CD4-positive, alpha-beta T cell treated with Interleukin-4 for 1 hour (primary cell): ENCODE data around the gene INSC.

Experiments
- DNase-seq, 2 donors: peaks; one replicate each; pipeline ENCODE4 v3.0.0-alpha.2; 2020 to 2022

The INSC gene

DNA sequence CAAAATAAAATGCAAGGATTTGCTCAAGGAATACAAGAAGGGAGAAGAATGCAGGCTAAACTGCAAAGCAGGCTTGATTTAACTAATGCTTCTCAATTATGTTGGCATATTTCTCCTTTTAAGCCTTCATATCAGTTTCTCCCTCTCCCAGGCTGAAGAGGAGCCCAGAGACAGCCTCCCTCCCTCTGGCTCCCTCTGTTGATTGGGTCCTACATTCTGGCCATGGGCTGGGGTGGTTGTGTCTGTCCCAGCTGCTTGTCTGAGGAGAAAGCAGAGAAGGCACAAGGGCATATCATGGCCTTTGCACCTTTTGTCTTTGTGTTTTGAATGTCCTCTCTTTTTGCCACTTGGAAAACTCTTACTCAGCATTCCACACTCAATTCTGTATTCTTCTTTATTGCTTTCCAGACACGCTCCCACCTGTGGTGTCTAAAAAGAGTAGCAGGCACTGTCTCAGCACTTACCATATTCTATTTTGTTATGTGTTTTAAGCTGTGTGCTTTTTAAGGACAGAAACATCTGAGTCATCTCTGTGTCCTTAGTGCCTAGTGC is 77.4 kb downstream of the INSC start:
- no peak for DNase-seq

DNA sequence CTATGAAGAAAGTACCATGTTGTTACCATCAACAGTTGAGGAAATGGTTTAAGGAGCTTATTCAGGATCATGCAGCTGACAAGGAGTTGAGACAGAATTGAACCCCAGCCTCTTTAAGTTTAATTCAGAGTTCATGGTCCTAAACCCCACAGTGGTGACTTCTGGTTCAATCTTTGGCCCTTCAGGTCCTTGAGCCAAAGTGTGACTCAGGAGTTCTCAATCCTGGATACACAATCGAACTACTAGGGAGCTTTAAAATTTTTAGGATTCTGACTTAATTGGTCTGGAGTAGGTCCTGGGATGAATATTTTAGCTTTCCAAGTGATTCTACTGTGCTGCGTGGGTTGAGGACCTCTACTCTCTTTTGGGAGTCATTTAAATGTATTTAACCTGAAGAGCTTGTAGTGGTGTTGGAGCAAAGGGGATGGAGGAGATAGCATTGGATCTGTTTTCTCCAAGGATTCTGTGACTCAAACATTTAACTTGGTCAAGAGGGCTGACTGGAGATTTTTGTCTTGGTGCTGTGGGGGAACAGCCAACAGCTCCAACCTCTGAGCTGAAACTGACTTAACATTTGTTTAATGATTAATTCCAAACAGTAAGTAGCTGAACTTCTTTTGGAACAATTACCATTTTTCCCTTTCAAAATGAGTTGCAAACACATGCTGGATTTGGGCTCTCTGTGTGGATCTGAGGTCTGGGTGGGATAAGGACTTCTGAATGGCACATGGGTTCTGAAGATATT is 80.1 kb downstream of the INSC start:
- no peak for DNase-seq

DNA sequence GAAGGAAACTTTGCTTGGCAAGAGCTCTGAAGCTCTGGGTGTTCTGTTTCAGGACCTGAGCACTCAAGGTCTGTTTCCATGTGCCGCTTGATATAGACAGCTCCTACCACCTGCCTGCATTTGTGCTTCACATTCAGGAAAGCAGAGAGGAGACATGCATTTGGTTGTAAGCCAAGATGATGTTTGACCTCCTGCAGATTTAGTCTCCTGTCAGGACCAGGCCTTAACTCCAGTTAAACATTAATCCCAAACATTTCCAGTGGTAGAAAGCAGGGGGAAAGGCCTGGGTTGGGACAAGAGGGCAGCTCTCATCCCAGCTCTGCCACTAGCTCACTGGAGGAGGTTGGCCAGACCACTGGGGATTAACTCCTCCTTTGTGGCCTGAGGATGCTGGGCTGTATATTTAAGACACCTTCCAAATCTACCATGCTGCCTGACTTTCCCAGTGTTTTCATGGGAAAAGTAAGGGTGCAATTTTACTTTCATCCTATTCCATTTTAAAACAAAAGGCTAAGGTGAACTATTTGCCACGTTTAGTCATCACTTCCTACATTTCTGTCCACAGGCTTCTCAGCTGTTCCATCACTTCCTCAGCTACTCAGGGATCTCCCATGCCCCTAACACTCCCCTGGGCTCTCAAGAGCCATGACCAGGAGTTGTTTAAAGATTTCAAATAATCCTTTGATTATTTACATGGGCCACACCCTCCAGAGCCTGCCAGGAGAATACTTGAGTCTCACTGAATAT is 80.9 kb downstream of the INSC start:
- no peak for DNase-seq

DNA sequence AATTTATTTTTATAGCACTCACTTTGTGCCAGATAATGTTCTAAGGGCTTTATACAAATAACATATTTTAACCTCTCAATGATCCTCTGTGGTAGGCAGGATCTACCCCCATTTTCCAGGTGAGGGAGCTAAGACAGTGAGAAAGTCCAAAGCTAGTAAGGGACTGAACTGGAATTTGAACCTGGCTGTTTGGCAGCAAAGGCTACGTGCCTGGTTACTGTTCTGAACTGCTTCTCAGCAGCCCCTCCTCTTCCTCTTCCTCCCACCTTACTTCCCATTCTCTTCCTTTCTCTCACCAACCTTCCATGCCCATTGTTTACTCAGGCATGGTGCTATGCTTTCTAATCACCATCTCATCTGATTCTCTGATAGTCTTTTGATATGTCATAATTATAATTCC is 82.0 kb downstream of the INSC start:
- no peak for DNase-seq

DNA sequence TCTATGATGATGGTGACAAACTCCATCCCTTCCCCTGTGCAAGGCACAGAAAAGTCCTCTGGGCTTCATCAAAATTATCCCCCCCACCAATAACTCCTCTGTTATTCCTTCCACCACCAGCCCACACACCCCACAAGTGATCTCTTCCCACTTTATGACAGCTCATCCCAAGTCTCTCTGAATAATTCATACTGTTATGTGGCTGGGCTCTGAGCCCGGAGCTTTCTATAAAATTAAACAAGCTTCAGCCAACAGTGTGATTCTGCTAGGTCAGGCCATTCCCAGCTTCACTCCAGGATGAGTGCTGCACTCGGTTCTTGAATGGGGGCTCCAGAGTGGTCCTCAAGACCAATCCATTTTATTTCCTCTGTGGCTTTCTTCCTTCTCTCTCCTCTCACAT is 83.0 kb downstream of the INSC start:
- DNase-seq = no peak

DNA sequence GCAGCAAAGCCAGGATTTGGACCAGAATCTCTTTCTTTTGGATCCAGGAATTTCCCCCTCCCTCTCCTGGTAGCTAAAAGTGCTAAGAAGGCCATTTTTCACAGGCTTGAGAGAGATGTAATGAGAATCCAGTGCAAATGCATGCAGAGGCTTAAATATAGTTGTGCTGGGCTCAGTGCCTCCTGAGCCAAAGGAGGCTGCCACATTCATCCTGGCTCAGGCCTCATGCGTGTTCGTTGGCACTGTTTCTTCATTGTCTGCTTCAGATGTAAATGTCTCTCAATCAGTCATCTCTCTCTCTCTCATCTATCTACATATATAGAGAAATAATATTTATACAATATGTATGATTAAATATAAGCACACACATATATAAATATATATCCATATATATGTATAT is 83.6 kb downstream of the INSC start:
- DNase-seq = no peak

DNA sequence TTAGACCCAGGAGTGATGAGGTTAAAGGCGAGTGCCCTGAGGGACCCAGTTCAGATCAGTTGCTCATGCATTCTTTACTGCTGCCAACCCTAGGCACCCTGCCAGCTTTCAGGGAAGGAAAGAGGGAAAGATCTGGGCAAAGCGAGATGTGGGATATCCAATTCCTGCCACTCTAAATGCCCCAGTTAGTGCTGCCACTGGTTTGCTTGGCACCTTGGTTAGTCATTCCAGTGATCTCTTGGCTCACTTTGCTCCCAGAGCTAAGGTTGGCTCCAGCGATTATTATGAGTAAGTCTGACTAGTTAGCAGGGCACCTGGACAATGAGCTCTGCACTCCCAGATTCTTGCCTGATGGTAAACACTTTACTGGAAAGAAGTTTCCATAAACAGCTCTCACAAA is 85.0 kb downstream of the INSC start:
- no peak for DNase-seq

DNA sequence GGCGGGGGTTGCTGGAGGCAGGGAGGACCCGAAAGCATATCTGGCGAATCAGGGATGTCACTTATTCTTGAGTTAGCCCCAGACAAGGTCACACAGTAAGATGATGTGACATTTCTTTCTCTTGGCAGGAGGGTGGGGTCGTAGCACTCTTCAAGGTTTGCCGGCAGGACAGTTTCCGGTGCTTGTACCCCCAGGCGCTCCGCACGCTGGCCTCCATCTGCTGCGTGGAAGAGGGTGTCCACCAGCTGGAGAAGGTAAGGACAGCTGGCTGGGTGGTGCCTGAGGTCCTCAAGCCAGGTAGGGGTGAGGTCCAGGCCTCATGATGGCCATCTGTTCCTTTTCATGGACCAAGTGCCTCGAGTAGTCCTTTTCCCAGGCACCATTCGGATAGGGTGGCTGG is 86.0 kb downstream of the INSC start:
- no peak for DNase-seq

DNA sequence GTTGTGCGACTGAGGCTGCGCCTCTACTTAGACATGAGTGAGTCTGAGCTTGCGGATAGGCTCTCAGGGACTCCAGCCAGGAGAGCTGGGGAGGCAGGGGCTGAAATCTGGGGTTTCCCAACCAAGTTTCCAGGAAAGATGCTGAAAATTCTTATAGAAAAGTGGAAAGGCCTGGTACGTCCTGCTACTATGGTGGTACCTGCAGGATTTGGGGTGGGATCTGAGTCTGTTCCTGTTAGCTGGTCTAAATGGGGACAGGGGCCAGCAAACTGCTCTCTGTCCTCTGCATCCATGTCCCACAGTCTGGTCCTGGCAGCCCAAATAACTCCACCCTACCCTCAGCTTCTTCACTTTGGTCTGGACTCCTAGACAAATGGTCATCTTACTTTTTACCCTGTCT is 86.9 kb downstream of the INSC start:
- no peak for DNase-seq

DNA sequence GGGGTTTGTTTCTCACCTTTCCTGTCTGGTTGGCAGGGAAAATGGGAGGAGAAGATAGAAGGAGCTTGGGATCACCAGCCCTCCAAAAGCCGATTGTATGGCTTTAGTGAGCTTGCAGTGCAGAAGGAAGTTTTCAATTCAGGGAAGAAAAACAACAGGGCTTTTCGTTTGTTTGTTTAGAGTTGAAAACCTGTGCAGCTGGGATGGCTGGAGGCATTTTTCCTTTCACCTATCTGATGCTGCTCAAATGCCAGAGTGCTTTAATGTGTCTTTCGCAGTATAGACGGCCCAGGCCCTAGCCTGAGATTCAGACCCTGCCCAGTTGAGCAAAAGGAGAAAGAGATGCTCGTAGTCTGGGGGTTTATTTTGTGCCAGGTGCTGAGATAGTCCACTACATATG is 87.9 kb downstream of the INSC start:
- DNase-seq = no peak

DNA sequence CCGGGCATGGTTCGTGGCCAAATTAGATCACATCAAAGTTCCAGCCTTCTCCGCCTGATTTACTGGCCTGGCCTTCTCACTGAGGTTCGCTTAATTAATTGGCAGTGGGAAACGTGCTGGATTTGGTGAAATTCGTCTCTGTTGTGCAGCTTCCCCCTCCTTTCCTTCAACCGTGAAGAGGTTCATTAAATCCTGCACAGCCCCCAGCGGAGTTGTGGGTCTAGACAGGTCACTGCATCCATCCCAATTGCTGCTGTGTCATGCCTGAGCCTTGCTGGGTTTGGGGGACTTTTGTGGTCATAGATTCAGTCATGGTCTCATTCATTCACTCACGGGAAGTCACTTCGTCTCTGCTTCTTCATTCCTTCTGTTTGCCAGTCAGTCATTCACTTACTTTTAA is 90.0 kb downstream of the INSC start:
- no peak for DNase-seq

DNA sequence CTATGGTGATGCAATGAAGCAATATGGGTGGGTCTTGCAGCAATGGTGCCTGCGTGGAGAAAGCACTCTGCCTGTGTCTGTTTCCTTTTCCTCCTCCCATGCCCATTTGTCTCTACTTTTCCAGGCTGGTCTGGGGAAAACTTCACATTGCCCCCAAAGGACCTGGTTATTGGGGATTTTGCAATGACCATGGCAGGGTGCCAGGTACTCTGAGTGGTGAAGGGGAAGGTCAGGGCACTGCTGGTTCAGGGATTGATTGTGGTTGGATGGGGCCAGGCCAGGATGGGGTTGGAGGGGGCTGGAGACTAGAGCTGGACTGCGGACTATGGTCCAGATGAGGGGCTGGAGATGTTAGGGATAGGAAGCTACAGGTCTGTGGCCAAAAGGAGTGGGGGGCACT is 92.1 kb downstream of the INSC start:
- no peak for DNase-seq

DNA sequence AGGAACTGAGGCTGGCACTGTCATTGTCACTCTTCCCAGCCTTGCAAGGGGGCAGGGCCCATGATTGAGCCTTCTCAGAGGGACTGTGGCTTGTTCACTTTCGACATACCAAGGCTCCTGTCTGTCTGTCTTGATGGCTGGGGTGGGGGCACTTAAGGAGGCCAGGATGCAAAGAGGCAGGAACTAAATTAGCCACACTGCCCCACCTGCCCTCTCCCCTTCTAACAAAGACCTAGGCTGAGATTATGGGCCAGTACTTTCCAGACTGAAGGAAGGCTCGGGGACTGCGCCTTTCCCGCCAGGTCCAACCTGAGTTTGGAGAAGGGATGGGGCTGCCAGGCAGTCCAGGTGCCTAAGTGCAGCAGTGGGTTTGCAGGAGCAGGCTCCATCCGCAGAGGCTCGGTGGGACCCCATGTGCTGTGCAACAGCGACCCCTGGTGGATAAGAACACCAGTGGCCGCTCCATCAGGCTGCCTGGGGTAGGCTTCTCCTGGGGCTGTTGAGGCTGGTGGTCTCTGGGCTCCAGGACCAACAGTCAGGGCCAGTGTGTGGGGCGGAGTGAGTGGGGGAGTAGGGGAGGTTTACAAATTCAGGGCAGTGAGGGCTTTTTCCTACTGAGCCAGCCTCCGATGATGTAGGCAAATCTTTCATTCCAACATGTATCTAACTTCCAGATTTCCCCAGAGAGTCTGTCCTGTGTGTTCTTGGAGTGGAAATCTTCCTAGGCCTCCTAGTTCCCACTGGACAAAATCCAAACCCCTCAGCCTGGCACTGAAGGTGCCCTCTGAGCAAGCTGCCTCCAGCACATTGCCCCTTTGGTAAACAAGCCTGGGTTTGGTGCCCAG is 93.9 kb downstream of the INSC start:
- peak; percentile 59 to 65 for DNase-seq

DNA sequence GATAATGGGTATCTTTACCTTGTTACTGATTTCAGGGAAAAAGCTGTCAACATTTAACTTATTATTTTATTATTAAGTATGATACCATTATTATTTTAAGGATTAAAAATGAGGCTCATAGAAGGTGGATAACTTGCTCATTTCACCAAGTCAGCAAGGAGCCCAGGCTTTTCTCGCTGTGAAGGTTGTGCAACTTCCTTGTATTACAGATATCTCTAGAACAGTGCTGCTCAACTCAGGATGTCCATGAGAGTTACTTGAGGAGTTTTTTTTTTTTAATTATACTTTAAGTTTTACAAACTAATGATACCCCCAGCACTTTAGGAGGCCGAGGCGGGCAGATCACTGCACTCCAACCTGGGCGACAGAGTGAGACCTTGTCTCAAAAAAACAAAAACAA is 98.2 kb downstream of the INSC start:
- DNase-seq = no peak

DNA sequence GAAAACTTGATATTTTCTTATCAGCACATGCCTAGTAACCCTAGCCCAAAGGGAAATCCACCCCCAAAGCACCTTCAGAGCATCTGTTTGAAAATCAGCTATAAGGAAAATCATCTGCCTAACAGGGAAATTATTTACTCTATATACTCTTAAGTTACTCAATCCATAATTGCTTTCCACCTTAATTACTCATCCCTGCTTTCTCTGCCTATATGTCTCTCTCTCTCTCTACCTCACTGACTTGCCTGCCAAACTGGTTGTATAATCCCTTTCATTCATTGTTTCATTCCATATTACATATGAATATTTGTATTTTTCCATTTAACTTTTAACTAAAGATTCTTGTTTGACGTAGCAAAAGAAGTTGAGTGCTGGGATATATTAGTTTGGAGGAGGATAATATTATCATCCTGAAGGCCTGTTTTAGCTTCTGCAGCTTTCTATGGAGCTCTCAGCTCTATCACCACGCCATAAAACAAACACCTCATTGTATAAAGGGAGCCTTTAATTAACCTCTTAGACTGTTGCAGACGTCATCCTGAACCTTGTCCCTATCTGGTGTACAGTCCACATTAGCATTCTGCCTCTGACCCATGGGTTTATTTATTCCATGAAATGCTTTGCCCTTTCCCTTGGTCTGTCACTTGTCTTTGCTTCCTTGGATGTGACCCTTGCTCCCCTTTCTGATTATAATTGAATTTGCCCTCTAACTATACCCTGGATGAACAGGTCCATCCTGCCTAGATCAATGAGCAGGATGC is 98.9 kb downstream of the INSC start:
- DNase-seq = no peak

DNA sequence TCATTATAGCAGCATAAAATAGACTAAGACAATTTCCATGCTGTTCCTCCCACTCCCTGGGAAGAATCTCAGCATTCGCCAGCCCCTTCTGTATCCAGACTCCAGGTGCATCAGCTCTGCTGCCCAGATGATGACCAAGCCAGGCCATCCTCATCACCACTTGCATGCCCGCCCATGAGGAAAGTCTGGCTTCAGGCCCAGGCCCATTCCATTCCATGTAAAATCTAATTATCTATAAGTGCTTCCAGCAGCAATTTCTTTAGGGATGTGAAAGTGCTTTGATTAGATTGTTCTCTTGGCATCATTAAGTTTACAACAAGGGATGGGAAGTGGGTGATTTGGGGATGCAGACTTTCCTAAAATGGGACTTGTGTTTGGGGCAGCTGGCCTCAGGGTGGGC is 100.3 kb downstream of the INSC start:
- no peak for DNase-seq

DNA sequence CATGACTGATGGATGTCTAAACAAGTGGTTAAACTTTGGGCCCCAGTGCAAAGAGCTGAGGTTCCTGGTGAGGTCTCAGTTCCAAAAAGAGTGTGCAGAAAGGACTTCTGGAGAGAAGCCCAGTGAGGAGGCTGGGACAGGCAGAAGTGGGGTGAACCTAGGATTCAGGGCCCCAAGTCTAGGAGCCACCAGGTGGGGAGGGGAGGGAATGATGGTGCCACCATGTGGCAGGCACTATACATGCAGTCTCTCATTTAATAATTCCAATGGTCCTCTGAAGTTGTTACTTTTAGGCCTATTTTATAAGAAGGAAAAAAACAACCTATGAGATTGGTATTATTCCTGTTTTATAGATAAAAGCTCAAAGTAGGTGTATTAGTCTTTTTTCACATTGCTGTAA is 102.0 kb downstream of the INSC start:
- no peak for DNase-seq

DNA sequence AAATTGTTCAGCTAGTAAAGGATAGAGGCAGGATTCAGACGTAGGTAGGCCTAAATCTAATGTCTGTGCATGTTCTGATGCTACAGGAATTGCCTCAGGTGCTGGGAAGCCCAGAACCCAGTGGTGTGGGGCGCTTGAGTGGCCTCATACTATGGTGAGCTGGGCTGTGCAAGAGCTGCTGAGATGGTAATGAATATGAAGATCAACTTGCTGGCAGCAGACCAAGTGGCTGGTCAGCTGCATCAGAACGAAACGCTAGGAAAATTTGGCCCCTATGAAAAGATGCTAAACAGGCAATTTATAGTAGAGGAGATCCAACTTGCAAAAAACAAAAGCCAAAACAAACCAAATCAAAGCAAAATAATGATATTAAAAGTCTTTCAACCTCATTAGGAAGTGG is 102.7 kb downstream of the INSC start:
- no peak for DNase-seq

DNA sequence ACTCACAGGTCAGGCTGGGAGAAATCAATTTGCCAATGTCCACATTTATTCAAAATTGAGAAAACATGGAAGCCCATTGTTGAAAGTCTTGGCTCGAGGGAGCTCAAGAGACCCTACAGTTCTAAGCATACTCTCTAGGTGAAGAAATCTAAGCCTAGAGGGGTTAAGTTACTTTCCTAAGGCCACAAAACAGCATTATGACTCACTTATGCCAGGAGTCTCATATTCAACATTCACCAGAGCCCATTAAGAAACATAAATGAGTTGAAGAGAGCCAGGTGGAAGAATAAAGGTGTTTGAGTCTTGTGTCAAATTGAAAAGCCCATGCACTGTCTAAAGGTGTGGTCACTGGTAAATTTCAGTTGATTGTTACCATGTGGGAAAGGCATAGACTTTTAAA is 108.1 kb downstream of the INSC start:
- no peak for DNase-seq

DNA sequence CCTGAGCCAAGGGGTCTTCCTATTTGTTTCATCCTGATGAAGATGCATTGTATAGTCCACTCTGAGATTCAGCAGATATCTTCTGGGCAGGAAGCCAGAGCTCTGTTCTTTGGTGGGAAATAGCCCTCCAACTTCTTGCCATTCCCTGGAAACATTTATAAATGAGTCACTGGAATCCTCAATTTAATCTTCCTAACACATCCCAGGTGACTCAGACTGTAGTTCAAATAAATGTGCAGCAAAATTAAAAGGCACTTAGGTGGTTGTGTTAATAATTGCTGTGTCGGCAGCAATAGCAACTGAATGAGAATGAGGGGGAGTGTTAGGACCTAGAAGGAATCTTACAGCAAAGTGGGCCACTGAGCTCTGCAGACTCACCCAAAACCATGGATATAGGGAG is 108.6 kb downstream of the INSC start:
- no peak for DNase-seq

DNA sequence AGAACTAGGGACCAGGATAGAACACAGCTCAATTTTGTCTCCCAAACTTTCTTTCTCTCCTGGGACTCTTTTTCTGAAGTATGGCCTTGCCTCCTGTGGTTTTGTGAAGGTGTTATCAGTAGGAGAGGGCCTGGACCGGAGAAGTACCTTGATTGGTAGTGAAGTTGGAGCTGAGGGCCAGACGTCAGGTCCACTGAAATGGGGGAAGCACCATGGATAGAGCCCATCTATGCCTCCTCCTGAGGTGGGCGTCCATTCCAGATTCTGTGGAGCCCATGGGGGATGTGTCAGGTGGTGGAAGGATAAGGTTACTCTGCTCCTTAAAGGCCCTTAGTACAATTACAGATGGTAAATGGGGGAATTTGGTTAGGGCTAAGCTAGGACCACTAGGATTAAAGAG is 109.7 kb downstream of the INSC start:
- DNase-seq = no peak

DNA sequence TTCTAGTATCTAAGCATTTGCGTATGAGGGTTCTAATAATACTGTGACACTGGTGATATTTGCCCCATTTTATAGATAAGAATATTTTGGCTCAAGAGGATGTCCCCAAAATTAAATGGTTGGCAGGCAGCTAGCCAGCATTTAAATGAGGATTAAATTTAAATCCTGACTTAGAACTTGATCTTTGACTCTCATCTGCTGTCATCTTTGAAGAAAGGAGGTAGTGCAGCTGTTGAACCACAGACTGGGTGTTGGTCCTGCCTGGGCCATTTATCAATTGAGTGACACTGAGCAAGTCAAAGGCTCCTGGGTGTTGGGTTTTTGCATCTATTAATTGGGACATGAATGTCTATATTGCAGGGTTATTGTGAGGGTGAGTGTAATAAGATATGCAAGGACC is 112.3 kb downstream of the INSC start:
- no peak for DNase-seq

DNA sequence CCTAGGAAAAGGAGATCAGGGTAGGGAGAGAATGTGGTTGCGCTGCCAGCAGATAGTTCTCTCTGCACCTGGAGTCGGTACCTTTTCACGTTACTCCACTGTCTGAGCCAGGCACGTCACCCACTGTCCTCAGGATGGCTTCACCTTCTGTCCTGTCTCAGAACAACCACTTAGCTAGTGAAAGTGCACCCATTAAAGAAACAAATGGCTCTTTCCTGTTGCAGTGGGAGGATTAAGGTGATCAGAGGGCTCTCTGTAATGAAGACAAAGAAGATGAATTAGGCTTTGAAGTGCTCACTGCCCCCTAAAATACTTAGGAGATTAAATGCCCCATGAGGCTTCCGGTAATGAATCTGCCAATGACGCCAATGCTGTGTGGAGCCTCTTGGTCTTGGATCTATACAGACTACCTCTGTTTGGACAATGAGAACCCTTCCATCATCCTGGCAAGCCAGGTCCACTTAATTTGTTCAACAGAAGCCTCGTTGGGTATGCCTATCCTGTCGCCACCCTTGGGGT is 113.7 kb downstream of the INSC start:
- DNase-seq = no peak
